Measurements from ENCODE around the gene AJUBA.

DNA sequence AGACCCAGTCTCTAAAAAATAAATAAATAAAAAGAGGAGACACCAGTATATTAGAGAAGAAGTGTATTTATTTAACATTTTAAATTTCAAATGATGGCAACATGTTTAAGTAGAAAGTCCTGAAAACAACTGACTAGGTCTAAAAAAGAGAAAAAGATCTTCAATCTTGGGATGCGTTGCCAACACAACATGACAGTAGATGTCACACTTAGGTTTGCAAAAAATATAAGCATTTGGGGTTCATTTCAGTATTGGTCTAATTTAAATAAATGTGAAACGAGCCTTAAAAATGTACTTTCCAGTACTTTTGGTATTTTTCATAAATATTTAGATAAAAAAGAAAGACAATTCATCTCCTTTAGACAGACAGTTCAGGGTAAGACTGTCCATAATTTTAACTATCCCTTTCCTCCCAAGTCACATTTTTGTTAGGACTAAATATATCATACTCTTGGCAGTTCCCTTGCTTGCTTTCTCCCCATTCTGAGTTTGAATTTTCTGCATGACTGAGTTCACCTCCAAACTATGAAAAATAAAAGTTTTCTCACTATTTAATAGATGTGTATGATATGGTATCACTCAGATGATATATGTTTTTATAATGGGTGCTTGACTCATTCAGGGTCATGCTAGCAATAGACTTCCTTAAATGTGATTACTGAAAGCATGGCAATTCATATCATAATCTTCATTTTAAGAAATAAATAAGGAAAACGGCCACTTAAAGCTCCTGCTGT, 23.3 kb upstream of the AJUBA start:
- TF ChIP-seq RAD21 (IDR thresholded peaks at IDR 0.05; ENCODE audit: low read depth) (no peak), YY1 (IDR thresholded peaks at IDR 0.05; ENCODE audit: low read depth) (no peak), TAF1 (IDR thresholded peaks at IDR 0.05; ENCODE audit: low read depth) (no peak), EP300 (IDR thresholded peaks at IDR 0.05; ENCODE audit: borderline replicate concordance) (no peak), NFIC (IDR thresholded peaks at IDR 0.05) (no peak), TCF12 (IDR thresholded peaks at IDR 0.05; ENCODE audit: low read depth) (no peak), FOXM1 (IDR thresholded peaks at IDR 0.05; ENCODE audit: borderline replicate concordance, low read depth) (no peak), CREB1 (IDR thresholded peaks at IDR 0.05; ENCODE audit: low read depth) (no peak), CEBPB (IDR thresholded peaks at IDR 0.05) (no peak), ZBTB7A (IDR thresholded peaks at IDR 0.05; ENCODE audit: low read depth) (no peak), EGR1 (IDR thresholded peaks at IDR 0.05) (no peak)
- TF ChIP-seq, protein P1, sequence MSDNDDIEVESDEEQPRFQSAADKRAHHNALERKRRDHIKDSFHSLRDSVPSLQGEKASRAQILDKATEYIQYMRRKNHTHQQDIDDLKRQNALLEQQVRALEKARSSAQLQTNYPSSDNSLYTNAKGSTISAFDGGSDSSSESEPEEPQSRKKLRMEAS (IDR thresholded peaks at IDR 0.05) = no peak
- TF ChIP-seq, protein P2, sequence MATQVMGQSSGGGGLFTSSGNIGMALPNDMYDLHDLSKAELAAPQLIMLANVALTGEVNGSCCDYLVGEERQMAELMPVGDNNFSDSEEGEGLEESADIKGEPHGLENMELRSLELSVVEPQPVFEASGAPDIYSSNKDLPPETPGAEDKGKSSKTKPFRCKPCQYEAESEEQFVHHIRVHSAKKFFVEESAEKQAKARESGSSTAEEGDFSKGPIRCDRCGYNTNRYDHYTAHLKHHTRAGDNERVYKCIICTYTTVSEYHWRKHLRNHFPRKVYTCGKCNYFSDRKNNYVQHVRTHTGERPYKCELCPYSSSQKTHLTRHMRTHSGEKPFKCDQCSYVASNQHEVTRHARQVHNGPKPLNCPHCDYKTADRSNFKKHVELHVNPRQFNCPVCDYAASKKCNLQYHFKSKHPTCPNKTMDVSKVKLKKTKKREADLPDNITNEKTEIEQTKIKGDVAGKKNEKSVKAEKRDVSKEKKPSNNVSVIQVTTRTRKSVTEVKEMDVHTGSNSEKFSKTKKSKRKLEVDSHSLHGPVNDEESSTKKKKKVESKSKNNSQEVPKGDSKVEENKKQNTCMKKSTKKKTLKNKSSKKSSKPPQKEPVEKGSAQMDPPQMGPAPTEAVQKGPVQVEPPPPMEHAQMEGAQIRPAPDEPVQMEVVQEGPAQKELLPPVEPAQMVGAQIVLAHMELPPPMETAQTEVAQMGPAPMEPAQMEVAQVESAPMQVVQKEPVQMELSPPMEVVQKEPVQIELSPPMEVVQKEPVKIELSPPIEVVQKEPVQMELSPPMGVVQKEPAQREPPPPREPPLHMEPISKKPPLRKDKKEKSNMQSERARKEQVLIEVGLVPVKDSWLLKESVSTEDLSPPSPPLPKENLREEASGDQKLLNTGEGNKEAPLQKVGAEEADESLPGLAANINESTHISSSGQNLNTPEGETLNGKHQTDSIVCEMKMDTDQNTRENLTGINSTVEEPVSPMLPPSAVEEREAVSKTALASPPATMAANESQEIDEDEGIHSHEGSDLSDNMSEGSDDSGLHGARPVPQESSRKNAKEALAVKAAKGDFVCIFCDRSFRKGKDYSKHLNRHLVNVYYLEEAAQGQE (IDR thresholded peaks at IDR 0.05; ENCODE audit: low read depth) = no peak
